ENCODE data around the gene ANKRD42. TPM values are rescaled to one million over a fixed set of nuclear protein-coding genes. Genes with fewer than 3 reads are reported as not detected.

The ANKRD42 gene
- polyA plus RNA-seq, 6 donors from 2014 or later = 6.1 to 12.7 (median 7.5) TPM

DNA sequence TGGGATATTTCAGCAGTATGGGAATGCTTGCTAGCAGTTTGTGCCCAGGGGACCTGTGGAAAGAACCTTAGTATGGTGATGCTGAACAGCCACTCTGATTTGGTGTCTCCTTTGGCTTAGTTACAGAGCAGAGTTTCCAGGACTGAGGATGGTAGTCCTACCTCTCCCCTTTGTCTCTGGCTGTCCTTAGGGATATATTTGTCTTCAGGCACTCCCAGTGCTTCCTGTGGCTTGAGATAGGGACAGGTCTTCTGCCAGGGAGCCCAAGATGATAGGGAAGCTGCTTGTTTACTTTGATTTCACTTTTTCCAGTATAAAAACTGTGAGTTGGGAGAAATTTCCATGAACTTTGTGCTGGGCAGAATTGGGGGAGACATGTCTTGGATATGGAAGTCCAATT lies 28.2 kb downstream of the ANKRD42 start:
- no peaks in the 10 kb centered on the region for H3K36me3 Mint-ChIP-seq
- H3K4me1 Mint-ChIP-seq = no peaks in the 10 kb centered on the region
- no peak overlapping the region for H3K27ac Mint-ChIP-seq
- H3K27me3 Mint-ChIP-seq = peaks cover 0 to 9% (median 0%) of the 10 kb centered on the region in 3 donors
- ATAC-seq (ENCODE audit: low read depth in 2 of 2) (no peak), DNase-seq (no peak)
- no peak overlapping the region for H3K4me3 Mint-ChIP-seq
- H3K9me3 Mint-ChIP-seq = no peaks in the 10 kb centered on the region

DNA sequence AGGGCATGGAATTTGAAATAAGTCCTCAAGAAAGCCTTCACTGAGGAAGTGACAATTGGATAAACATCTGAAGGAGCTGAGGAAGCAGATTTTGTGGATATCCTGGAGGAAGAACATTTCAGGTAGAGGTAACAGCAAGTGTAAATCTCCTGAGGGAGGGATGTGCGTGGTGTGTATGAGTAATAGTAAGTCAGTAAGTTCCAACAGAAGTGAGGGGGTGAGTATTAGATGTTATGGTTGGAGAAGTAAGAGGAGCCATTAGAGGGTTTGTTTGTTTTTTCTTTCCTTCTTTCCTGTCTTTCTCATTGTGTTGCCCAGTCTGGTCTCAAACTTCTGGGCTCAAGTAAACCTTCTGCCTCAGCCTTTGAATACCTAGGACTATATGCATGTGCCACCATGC lies 29.0 kb downstream of the ANKRD42 start:
- H3K4me1 Mint-ChIP-seq = no peaks in the 10 kb centered on the region
- H3K4me3 Mint-ChIP-seq = no peak overlapping the region
- H3K36me3 Mint-ChIP-seq = no peaks in the 10 kb centered on the region
- no peak for ATAC-seq (ENCODE audit: low read depth in 2 of 2)
- no peak for DNase-seq
- no peaks in the 10 kb centered on the region for H3K9me3 Mint-ChIP-seq
- no peak overlapping the region for H3K27ac Mint-ChIP-seq
- peaks cover 0 to 9% (median 0%) of the 10 kb centered on the region in 3 donors for H3K27me3 Mint-ChIP-seq

DNA sequence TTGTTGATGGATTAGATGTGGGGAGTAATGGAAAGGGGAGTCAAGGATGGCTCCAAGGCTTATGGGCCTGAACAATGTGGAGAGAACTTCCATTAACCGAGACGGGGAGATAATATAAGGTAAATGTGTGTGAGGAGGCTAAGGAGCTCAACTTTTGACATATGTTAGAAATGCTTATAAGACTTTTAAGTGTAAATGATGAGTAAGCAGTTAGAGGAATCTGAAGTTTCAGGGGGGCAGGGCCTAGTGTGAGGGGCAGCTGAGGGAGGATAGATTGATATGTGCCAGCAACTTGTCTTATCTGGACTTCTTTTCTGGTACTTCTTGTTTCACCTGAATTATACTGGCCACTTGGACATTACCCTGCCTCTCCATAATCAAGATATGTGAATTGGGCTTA lies 29.9 kb downstream of the ANKRD42 start:
- DNase-seq (no peak), ATAC-seq (ENCODE audit: low read depth in 2 of 2) (no peak)
- Mint-ChIP-seq H3K9me3 (no peaks in the 10 kb centered on the region), H3K4me3 (no peak overlapping the region), H3K27me3 (peaks cover 0 to 9% (median 0%) of the 10 kb centered on the region in 3 donors), H3K27ac (no peak overlapping the region), H3K4me1 (no peaks in the 10 kb centered on the region), H3K36me3 (no peaks in the 10 kb centered on the region)

- Mint-ChIP-seq H3K27ac (peak overlapping the region in 1 of 6 donors; percentile 22), H3K9me3 (peaks cover 0 to 2% (median 0%) of the 10 kb centered on the region in 7 donors), H3K36me3 (peaks cover 0 to 17% of the 10 kb centered on the region in 2 donors), H3K27me3 (peaks cover 0 to 13% (median 0%) of the 10 kb centered on the region in 3 donors), H3K4me3 (no peak overlapping the region), H3K4me1 (no peaks in the 10 kb centered on the region)
- no peak for DNase-seq
- ATAC-seq (ENCODE audit: low read depth in 2 of 2) = no peak
These were observed 42.3 kb downstream of the ANKRD42 start for GRCh38 chr11:83235825-83236224.

DNA sequence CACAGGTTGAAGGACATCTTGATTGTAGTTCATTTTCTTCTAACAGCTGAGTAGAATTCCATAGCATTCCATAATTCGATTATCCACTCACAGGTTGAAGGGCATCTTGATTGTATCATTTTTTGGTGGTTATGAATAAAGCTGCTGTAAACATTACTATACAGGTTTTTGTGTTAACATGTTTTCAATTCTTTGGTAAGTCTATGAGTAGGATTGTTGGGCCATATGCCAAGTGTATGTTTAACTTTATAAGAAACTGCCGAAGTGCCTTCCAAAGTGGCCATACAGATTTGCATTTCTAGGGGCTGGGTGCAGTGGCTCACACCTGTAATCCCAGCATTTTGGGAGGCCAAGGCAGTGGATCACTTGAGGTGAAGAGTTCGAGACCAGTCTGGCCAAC lies 44.6 kb downstream of the ANKRD42 start:
- peaks cover 0 to 16% of the 10 kb centered on the region in 2 donors for H3K36me3 Mint-ChIP-seq
- no peak overlapping the region for H3K27ac Mint-ChIP-seq
- no peak for DNase-seq
- peaks cover 0 to 2% (median 0%) of the 10 kb centered on the region in 7 donors for H3K9me3 Mint-ChIP-seq
- peaks cover 0 to 13% (median 0%) of the 10 kb centered on the region in 3 donors for H3K27me3 Mint-ChIP-seq
- ATAC-seq (ENCODE audit: low read depth in 2 of 2) = no peak
- H3K4me3 Mint-ChIP-seq = no peak overlapping the region
- no peaks in the 10 kb centered on the region for H3K4me1 Mint-ChIP-seq

- Mint-ChIP-seq H3K27me3 (no peaks in the 10 kb centered on the region), H3K36me3 (peaks cover 0 to 18% of the 10 kb centered on the region in 2 donors), H3K27ac (peak overlapping the region in 2 of 6 donors; percentile 33 to 61), H3K9me3 (peaks cover 0 to 2% (median 0%) of the 10 kb centered on the region in 7 donors), H3K4me1 (no peaks in the 10 kb centered on the region), H3K4me3 (no peak overlapping the region)
- DNase-seq = no peak
- ATAC-seq (ENCODE audit: low read depth in 2 of 2) = no peak
These were observed 47.9 kb downstream of the ANKRD42 start for GRCh38 chr11:83241291-83241946.

DNA sequence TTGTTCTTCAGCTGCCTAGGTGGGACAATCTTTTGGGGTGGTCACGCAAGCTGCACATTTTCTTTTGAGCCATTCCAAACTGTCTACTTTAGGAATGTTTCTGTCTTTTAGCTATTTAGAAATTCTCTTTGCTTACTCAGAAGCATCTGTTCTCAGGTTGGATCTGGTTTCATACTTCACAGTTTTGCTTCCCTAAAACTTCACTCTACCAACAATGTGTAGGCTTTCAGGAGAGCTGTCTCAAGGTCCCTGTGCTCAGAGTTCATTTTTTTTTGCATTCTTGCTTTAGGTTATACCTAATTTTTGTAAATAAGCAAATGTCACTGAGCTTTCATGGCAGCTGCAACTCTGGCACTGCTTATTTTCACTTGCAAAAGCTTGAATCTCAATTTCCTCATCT lies 55.9 kb downstream of the ANKRD42 start:
- ATAC-seq (ENCODE audit: low read depth in 2 of 2) = no peak
- Mint-ChIP-seq H3K9me3 (no peaks in the 10 kb centered on the region), H3K4me3 (no peak overlapping the region), H3K27ac (no peak overlapping the region), H3K4me1 (peaks cover 0 to 11% (median 10%) of the 10 kb centered on the region in 3 donors), H3K27me3 (no peaks in the 10 kb centered on the region), H3K36me3 (peaks cover 0 to 4% of the 10 kb centered on the region in 2 donors)
- no peak for DNase-seq

DNA sequence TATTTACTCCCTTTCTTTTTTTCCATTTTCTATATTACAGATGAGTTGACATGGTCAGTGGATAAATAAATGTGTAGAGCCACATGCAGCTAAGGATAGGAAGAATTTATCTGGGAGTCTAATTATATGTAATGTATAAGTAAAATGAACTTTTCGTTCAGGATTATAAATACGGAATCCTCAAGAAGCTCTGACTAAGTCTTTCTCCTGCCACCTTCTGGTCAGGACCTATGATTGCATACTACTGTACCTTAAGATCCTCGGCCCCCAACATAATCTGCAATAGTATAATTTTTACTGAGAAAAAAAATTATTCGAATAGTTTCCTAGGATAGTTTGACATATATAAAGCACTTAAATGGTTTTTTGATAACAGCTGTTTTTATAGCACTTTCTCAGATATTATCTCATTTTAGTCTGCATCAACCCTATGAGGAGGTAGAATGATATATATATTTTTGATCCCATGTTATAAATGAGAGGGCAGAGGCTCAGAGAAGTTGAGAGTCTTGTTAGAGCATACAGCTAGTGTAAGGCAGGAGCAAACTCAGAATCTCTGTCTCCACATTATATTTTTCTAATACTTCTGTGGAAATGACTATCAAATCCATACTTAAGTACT lies 56.6 kb downstream of the ANKRD42 start:
- Mint-ChIP-seq H3K4me1 (peaks cover 0 to 11% (median 10%) of the 10 kb centered on the region in 3 donors), H3K9me3 (no peaks in the 10 kb centered on the region), H3K27me3 (no peaks in the 10 kb centered on the region), H3K36me3 (peaks cover 0 to 3% of the 10 kb centered on the region in 2 donors), H3K4me3 (no peak overlapping the region), H3K27ac (no peak overlapping the region)
- DNase-seq (peak; percentile 36), ATAC-seq (ENCODE audit: low read depth in 2 of 2) (peak; percentile 63 to 68)

DNA sequence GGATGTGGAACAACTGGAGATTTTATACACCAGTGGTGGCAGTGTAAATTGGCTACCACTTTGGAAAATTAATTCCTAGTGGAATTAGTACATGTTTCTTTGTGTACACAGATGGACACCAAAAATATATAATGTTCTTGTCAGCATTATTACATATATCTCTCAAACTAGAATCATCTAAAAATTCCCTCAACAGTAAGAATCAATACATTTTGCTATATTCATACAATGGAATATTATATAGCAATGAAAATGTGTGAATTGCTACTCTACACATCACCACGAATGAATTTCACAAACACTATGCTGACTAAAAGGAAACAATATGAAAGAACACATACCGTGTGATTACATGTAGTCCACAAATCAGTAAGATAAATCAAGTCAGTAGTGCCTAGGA lies 58.8 kb downstream of the ANKRD42 start:
- Mint-ChIP-seq H3K27ac (no peak overlapping the region), H3K36me3 (no peaks in the 10 kb centered on the region), H3K4me3 (no peak overlapping the region), H3K9me3 (no peaks in the 10 kb centered on the region), H3K4me1 (peaks cover 0 to 11% (median 10%) of the 10 kb centered on the region in 3 donors), H3K27me3 (no peaks in the 10 kb centered on the region)
- no peak for DNase-seq
- no peak for ATAC-seq (ENCODE audit: low read depth in 2 of 2)

DNA sequence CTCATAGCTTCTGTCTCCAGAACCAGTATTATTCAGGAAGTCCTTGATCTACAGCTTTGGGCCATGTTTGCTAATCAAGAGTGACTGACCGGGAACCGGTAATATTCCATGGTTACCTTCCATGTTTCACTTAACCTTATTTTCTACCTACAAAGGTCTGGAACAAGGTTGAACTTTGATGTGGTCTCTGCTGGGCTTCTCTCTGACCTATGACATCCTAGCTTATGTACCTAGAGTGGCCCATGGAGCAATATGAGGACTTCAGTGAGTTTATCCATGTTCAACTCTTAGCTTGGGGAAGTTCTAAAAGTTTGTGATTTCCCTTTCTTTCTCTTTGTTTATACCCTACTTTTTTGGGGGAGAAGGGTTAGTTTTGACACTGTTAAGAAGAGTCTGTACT lies 59.4 kb downstream of the ANKRD42 start:
- Mint-ChIP-seq H3K4me3 (no peak overlapping the region), H3K36me3 (no peaks in the 10 kb centered on the region), H3K27ac (peak overlapping the region in 1 of 6 donors; percentile 27), H3K4me1 (peaks cover 0 to 11% (median 10%) of the 10 kb centered on the region in 3 donors), H3K9me3 (no peaks in the 10 kb centered on the region), H3K27me3 (no peaks in the 10 kb centered on the region)
- DNase-seq (no peak), ATAC-seq (ENCODE audit: low read depth in 2 of 2) (no peak)

GRCh38 chr11:83255366-83255765 lies 61.9 kb downstream of the ANKRD42 start:
- ATAC-seq (ENCODE audit: low read depth in 2 of 2) = no peak
- H3K4me3 Mint-ChIP-seq = no peak overlapping the region

GRCh38 chr11:83256602-83257340 lies 63.3 kb downstream of the ANKRD42 start:
- Mint-ChIP-seq H3K9me3 (no peaks in the 10 kb centered on the region), H3K27ac (peak overlapping the region in 3 of 6 donors; percentile 25 to 78 (median 73)), H3K4me3 (no peak overlapping the region), H3K4me1 (no peaks in the 10 kb centered on the region), H3K36me3 (peaks cover 0 to 5% of the 10 kb centered on the region in 2 donors), H3K27me3 (no peaks in the 10 kb centered on the region)
- no peak for DNase-seq
- ATAC-seq (ENCODE audit: low read depth in 2 of 2) = no peak

More at GRCh38 chr11:83255366-83255765, 61.9 kb downstream of the ANKRD42 start:
- no peak for DNase-seq
- Mint-ChIP-seq H3K4me1 (no peaks in the 10 kb centered on the region), H3K36me3 (no peaks in the 10 kb centered on the region), H3K27ac (no peak overlapping the region), H3K9me3 (no peaks in the 10 kb centered on the region), H3K27me3 (no peaks in the 10 kb centered on the region)

DNA sequence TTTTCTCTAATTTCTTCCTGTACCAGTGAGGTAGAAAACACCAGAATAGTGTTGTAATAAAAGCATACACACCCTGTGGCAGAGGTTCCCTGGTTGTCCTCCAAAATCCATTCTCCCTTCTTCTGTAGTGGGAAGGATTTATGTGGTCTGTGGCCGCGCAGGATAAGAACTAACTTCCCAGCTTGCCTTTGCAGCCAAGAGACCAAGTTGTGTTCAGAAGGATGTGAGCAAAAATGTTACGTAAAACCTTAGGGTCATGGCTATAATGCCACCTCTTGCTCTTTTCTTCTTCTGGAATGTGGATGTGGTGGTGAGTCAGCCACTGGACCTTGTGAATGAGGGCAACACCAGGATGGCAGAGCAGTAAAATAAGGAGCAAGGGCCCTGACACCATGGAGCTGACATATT lies 64.3 kb downstream of the ANKRD42 start:
- no peak for DNase-seq
- no peak for ATAC-seq (ENCODE audit: low read depth in 2 of 2)
- H3K27me3 Mint-ChIP-seq = no peaks in the 10 kb centered on the region
- no peaks in the 10 kb centered on the region for H3K4me1 Mint-ChIP-seq
- H3K27ac Mint-ChIP-seq = peak overlapping the region in 2 of 6 donors; percentile 41 to 76
- H3K9me3 Mint-ChIP-seq = no peaks in the 10 kb centered on the region
- H3K4me3 Mint-ChIP-seq = no peak overlapping the region
- peaks cover 0 to 7% of the 10 kb centered on the region in 2 donors for H3K36me3 Mint-ChIP-seq

All from naive B cell (primary cell).